Smooth muscle cell of the brain vasculature (primary cell): ENCODE results near the gene TRIM32.
A peak's percentile ranks its signal among the peaks of the same experiment; 100 is the strongest.

Experiments used
- DNase-seq: peaks from one replicate; pipeline ENCODE4 v3.0.0-alpha.2; 2012; ENCODE audit warnings: low read depth, low spot score

The TRIM32 gene, protein sequence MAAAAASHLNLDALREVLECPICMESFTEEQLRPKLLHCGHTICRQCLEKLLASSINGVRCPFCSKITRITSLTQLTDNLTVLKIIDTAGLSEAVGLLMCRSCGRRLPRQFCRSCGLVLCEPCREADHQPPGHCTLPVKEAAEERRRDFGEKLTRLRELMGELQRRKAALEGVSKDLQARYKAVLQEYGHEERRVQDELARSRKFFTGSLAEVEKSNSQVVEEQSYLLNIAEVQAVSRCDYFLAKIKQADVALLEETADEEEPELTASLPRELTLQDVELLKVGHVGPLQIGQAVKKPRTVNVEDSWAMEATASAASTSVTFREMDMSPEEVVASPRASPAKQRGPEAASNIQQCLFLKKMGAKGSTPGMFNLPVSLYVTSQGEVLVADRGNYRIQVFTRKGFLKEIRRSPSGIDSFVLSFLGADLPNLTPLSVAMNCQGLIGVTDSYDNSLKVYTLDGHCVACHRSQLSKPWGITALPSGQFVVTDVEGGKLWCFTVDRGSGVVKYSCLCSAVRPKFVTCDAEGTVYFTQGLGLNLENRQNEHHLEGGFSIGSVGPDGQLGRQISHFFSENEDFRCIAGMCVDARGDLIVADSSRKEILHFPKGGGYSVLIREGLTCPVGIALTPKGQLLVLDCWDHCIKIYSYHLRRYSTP

DNA sequence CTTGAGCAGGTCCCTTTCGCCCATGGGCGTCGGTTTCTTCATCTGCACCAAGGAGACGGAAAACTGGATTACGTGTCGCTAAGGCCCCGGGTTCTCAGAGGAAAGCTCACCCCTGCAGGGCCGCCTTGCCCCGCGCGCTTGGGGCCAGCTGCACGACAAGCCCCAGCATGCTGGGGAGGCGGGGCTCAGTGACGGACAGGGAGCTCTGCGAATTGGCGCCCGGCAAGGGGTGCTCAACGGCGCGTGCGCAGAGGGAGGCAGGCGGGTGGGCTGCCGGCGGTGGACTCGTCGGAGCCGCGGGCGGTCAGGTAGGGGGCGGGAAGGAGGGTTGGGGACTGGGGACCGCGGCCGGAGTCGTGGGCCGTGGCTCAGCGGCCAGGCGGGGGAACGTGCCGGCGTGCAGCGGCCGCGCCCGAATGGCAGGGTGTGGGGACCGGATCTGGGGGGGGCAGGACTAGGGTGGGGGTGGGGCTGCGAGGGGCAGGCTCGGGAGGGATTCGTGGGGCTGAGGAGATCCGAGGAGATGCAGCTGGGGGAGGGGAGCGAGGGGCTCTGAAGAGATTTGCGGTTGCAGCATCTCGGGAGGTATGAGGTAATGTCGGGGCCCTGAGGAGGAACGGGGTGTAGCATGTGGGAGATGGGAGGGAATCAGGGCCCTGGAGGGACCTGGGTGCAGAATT, at the start of gene TRIM32:
Gene TRIM32, plus strand, starts transcription at position 232 of the 680 bp plus-strand sequence. CDS start 10,438 bp downstream, outside the sequence.
- DNase-seq, result peak; percentile 51

DNA sequence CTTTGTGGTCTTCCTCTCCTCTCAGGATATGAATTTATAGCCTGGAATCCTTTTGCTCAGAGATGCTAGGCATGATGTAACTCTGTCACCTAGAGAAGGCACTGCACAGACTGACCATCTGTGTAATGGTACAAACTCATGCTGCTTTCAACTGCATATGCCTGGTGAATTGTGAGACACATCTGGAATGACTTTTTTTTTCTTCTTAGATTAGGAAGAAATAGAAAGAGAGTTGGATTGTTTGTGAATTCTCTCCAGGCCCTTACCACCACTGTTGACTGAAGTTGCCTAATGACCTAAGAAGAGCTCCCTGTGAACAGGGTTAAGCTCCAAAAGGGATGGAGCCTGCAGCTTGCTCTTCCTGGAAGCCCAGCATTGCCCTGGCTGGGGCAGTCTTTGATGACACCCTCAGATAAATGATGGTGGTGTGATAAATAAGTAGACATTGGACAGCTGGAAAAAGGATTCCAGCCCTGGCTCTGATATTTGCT, 47.8 kb upstream of the TRIM32 start:
- DNase-seq, result no peak

DNA sequence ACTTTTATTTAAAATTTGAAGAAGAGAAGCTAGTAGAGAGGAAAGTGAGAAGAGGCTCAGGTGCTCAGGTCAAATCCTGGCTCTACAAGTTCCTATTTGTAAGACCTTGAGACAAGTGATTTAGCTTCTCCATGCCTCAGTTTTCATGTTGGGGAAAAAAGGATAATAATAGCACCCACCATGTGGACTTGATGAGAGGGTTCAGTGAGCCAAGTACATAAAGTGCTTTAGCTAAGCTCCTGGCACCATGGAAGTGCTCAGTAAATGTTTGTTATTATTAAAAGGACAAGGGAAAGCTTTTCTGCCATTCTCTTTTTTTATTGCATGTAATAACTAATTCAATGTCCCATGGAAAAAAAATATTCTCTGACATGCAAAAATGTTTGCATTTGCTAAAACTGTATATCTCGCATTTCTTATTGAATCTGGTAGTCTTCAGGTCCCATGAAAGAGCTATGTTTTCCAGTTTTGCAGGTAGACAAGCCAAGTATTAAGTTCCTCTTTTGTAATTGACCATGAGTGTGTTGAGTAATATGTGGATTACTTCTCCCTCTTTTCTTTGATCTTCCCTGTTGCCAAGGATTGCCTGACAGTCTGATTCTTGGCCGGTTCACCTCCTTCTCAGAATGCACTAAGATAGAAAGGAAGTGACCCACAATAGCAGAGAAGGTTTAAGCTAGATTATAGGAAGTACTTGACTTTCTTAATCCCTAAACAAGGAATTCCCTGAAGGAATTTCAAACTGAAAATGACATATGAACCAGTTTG, 45.6 kb upstream of the TRIM32 start:
- no peak for DNase-seq

DNA sequence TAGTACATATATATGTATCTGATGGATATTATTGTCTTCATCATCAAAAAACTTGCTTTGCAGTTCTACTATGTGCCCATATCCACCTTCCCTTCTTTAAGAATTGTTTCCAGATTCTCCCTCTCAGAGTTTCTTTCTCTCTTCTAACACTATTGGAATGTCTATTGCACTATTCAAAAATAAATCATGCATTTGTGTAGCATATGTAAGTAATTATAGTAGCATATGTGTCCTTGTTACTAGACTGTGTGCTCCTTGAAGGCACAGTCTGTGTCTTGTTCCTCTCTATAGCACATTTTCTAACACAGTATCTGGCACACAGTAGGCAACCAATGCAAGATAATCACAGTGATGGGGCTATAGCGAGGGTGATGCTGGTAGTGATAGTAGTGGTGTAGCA, 43.4 kb upstream of the TRIM32 start:
- DNase-seq, result no peak

DNA sequence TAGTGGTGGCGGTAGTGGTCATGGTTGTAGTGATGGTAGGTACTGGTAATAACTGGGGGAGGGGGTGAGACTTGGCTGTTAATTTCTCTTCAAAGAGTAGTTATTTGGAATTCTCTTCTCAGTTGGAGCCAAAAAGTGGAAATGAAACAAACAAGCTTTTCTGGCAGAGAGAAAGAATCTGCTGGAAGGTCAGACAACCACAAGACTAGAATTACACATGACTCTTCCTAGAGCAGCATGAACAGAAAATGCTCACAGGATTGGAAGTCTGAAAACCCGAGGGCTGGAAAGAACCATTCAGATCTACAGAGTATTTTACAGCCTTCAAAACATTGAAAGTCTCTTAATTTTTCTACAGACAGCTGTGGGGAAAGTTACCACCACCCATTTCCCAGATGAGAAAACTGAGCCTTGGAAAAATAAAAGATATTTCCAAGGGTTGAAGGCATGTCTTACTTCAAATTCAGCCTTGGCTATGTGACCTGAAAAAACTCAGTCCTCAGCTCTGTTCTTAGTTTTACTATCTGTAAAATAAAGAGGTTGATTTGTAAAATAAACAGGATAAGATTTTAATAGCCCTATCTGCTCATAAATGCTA, 42.9 kb upstream of the TRIM32 start:
- no peak for DNase-seq

DNA sequence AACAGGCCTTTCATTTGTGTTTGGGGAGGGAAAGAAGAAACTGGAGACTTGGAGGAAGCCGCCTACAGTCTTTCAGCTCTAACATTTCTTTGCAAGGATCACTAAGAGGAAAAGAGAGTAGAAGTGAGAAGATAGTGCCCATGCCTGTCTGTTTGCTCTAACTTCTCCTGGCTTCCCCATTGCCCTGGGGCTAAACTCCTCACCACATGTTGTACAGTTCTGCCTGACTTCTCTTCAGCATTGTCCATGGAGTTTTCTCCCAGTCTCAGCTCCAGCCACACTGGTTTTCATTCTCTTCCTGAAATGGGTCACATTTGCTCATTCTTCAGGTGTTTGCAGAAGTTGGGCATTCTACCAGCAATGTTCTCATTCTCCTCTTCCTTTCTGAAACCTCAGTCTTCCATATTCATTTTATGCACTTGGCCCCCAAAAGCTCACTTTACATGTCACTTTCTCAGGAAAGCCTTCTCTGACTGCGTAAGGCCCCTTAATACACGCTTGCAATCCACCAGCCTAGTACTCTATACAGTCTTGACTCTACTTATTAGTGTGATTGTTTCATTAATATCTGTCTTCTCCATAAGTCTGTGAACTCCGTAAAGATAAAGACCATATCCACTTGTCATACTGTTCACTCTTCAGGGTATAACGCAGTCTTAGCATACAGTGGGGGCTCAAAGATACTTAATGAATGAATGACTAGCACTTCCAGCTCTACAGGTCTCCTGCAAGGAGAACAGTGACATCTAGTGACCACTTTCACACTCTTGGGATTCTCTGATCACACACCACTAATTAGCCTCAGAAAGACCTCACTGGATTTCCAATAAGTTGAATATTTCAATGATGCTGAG, 40.2 kb upstream of the TRIM32 start:
- DNase-seq, result no peak

DNA sequence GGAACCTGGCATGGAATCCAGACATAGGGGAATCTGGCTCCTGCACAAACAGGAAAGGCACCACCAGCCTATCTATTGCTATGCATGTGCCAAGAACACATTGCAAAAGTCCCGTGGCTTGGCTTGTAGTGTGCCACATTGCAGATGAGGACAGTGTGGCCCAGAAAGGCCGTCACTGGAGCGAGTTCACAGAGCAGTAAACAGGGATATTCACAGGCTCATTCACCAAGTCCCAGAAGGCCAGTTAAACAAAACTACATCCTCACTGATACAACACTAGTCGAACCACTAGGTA, 39.6 kb upstream of the TRIM32 start:
- DNase-seq, result no peak

DNA sequence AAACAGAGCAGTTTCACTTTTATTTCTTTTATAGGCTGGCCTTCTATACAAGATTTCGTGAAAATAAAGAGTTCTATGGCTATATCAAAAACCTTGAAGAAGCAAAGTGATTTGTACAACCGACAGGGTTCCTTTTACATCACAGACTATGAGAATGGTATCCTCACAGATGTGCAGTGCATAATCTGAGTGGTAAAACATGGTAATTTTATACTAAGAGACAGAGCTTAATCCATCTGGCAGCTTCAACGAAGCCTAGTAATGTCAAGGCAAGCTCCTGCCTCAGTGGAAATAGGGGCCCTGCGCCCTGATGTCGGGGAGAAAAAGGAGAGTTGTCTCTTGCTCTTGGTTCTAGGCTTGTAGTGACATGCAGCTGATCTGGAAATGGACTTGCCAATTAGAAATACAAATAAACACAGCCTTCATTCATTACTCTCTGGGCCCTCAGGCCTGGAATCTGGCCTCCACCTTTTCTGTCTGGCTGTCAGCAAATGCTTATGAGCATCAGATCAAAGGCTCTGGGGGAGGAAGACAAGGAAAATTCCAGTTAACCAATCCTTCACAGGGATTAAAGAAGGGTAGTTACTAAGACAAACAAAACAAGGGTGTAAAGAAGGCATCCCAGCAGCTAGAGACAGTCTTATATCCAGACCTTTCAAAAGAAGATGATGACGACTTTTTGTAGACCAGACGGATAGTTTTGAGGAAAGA, 33.6 kb upstream of the TRIM32 start:
- DNase-seq, result no peak

DNA sequence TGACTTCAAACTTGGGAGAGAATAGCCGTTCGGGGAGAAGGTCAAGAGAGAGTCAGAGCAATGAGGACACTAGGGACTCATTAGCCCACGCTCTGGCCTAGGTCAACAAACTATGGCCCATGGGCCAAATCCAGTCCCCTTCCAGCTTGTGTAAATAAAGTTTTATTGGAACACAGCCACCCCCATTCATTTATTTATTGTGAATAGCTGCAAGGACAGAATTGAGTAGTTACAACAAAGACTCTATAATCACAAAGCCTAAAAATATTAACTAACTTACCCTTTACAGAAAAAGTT, 33.1 kb upstream of the TRIM32 start:
- no peak for DNase-seq

DNA sequence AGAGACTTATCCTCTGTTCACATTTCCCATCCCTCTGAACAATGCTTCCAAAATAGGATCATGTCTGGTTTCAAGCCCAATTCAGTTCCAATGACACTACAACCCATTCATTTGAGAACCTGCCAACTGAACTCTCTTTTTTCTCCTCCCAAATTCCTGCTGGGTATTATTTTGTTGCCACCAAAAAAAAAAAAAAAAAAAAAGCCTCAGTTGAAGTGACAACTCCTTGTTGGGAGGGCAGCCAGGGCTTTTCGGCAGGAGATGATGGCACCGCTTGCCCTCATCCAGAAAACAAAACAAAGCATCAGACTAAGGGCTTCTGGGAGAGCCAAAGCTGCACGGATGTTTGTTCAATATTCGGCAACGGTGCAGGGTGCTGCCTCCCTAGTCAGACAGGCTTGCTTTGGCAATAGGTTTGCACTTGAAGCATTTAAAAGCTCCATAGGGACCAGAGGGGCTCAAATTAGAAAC, 30.6 kb upstream of the TRIM32 start:
- DNase-seq, result no peak

DNA sequence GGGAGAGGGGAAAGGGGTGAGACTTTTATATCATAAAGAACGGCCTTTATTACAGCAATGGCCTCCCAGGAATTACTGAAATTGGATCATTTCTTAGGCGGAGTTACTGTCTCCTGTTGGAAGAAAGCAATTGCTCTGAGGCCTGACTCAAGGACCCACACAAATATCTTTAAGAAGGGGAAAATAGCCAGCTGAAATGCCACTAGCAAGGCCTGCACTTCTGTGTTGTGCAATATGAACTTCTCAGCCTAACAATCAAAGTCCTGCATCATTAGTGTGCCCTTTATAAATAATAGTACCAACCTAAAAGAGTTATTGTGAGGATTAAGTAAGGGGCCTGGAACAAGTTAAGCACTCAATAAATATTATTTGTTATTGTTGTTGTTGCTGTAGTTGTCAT, 30.1 kb upstream of the TRIM32 start:
- DNase-seq, result no peak

DNA sequence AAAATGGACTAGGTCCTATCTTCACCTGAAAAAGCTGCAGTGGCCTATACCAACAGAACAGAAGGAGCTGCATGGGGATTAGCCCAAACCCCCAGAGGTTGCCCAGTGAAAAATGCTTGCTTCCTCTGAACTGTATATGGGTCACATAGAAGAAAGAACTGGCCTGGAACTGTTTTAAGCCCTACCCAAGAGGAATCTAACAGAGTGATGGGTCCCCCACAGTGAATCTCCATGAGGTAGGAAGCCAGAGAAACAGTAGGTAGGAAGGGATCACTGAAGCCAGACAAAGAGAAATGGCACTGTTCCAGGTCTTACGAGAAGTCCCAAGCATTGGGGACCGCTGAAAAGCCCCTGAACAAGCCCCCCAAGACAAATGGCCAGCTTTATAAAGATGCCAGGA, 28.8 kb upstream of the TRIM32 start:
- no peak for DNase-seq

DNA sequence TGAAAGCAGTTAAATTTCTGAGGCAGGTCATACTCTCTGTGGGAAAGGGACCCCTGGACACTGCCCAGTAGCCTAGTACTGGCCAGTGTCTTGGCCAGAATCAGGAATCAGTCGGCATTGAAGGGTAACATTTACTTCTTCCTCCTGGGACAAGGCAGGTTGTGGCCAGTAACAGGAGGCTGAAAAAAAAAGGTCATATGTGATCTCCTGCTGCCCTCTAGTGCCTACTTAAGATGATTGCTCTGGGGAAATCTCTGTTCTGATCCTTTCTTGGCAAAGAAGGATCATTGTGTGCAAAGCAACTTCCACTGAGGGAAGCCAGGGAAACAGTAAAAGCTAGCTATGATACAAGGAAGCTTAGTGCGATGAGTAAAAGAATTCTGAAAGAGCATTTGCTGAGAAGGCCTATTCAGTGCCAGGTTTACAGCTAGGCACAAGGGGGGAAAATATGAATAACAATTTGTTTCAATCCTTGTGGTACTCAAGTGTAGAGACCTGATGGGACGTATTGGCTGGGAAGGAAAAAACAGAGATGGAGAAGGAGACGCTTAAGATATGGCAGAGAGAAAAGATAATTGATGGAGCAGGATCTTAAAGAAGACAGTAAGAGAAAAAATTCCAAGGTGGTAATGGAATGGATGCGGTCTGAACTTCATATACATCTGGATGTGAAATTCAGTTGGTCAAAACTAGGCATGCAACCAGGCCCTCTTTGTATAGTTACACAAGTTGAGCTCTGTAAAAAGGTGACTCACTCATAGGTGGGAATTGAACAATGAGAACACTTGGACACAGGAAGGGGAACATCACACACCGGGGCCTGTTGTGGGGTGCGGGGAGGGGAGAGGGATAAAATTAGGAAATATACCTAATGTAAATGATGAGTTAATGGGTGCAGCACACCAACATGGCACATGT, 25.8 kb upstream of the TRIM32 start:
- DNase-seq, result peak; percentile 40

DNA sequence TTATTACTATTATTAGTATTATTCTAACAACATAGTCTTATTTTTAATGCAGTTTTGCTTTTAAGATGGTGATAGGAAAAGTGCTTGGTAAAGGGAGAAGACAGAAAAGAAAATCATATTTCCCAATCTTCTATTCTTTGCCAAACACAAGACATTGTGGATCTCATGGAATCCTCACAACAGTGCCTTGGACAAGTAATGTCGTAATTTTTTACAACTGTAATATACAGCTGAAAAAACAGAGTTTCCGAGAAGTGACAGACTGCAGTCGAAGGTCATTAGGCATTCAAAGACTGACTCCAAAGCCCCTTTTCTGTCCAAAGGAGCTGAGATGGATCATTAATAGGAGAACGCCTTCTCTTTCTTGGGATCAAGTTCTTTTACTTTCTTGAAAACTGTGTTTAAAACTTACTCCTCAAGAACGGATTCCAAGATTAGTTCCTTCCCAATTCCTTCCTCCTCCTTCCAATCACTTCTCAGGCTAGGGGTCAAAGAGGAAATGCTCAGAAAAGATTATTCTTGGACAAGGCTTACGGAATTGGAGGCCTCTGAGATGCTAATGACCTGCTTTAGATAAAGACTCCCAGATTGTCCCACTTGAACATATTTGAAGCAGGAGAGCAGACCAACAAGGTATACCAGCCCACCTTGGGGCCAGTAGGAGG, 24.3 kb upstream of the TRIM32 start:
- no peak for DNase-seq

DNA sequence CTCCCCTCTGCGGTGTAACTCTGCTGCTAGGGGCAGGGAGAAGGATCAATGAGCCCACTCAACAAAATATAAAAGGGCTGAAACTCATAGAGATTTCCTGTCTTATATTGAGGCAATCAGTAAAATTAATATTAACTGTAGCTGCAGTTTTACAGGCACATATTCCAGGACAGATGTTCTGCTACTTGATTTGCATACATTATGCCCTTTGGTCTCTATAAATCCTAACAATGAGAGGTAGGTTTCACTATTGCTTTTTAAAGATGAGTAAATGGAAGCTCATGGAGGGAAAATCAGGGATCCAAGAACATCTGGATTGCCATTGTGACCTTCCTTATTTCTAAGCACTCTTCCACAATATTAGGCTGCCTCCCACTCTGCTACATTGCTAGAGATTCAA, 23.5 kb upstream of the TRIM32 start:
- no peak for DNase-seq

DNA sequence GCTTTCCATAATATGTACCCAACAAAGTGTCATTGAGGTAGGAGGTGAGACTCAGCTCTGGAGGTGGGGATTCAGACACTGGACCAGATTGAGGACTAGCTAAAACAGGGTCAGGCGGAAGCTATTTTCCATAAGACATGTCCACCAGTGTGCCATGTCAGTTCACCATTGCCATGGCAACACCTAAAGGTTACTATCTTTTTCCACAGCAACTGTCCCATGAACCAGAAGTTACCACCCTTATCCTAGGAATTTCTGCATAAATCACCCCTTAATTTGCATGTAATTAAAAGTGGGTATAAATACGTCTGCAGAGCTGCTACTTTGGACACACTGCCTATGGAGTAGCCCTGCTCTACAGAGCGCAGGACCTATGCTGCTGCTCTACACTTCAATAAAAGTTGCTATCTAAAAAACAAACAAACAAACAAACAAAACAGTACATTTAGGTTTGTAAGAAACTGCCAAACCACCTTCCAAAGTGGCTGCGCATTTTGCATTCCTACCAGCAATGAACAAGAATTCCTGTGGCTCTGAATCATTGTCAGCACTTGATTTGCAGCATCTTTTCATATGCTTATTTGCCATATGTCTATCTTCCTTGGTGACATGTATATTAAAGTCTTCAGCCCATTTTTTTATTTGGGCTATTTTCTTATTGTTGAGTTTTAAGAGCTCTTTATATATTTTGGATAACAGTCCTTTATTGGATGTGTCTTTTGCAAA, 18.0 kb upstream of the TRIM32 start:
- DNase-seq, result no peak

DNA sequence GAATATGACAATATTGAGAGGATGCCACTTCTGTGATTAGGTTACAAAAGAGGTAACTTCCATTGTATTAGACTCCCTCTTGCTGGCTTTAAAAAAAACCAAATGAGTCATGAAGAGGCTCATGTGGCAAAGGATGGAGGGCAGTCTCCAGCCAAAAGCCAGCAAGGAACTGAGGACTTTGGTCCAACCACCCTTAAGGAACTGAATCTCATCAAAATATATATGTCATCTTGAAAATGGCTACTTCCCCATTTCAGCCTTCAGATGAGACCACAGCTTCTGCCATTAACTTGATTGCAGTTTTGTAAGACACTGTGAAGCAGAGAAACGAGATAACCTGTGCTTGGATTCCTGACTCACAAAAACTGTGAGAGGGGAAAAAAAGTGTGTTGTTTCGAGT, 15.5 kb upstream of the TRIM32 start:
- no peak for DNase-seq

DNA sequence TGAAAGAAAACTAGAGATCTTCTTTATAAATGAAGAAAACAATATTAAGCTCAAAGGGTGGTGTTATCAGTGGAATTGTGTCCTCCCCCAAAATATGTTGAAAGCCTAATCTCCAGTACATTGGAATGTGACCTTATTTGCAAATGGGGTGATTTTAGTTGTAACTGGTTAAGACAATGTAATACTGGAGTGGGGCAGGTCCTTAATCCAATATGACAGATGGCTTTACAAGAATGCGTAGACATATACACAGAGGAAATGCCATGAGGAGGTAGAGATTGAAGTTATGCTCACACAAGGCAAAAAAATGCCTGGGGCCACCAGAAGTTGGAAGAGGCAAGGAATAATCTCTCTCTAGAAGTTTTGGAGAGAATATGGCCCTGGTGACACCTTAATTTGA, 13.7 kb upstream of the TRIM32 start:
- no peak for DNase-seq
